ENCODE measurements around the gene ITPK1.

Gene ITPK1

GRCh38 chr14:92917041-92917940, 198.4 kb downstream of the ITPK1 start:
- in situ Hi-C loops (cut with HindIII; ENCODE audit: low pct_ligation_motif_present, low pct_unique_long_range_greater_than_20kb, low sequenced_read_pairs), result no loop called here
- DNase-seq, result no peak

- DNase-seq, result no peak
- in situ Hi-C loops (cut with HindIII; ENCODE audit: low pct_ligation_motif_present, low pct_unique_long_range_greater_than_20kb, low sequenced_read_pairs), result no loop called here
Observed at GRCh38 chr14:92916201-92916600, 199.5 kb downstream of the ITPK1 start.

GRCh38 chr14:92914087-92914656, 201.6 kb downstream of the ITPK1 start:
- peak; percentile 43 for DNase-seq
- in situ Hi-C loops (cut with HindIII; ENCODE audit: low pct_ligation_motif_present, low pct_unique_long_range_greater_than_20kb, low sequenced_read_pairs), result no loop called here

GRCh38 chr14:92907316-92907911, 208.3 kb downstream of the ITPK1 start:
- DNase-seq, result no peak
- in situ Hi-C loops (cut with HindIII; ENCODE audit: low pct_ligation_motif_present, low pct_unique_long_range_greater_than_20kb, low sequenced_read_pairs), result no loop called here

GRCh38 chr14:92906823-92907222, 208.9 kb downstream of the ITPK1 start:
- in situ Hi-C loops (cut with HindIII; ENCODE audit: low pct_ligation_motif_present, low pct_unique_long_range_greater_than_20kb, low sequenced_read_pairs), result no loop called here
- no peak for DNase-seq

- in situ Hi-C loops (cut with HindIII; ENCODE audit: low pct_ligation_motif_present, low pct_unique_long_range_greater_than_20kb, low sequenced_read_pairs), result no loop called here
- no peak for DNase-seq
Observed at GRCh38 chr14:92906420-92906819, 209.3 kb downstream of the ITPK1 start.

GRCh38 chr14:92905667-92906066, 210.1 kb downstream of the ITPK1 start:
- in situ Hi-C loops (cut with HindIII; ENCODE audit: low pct_ligation_motif_present, low pct_unique_long_range_greater_than_20kb, low sequenced_read_pairs), result no loop called here
- no peak for DNase-seq

- no peak for DNase-seq
- in situ Hi-C loops (cut with HindIII; ENCODE audit: low pct_ligation_motif_present, low pct_unique_long_range_greater_than_20kb, low sequenced_read_pairs), result no loop called here
Observed at GRCh38 chr14:92903359-92903758, 212.4 kb downstream of the ITPK1 start.

- no peak for DNase-seq
- in situ Hi-C loops (cut with HindIII; ENCODE audit: low pct_ligation_motif_present, low pct_unique_long_range_greater_than_20kb, low sequenced_read_pairs), result no loop called here
Observed at GRCh38 chr14:92902726-92903125, 213.0 kb downstream of the ITPK1 start.

- in situ Hi-C loops (cut with HindIII; ENCODE audit: low pct_ligation_motif_present, low pct_unique_long_range_greater_than_20kb, low sequenced_read_pairs), result no loop called here
- DNase-seq, result no peak
Observed at GRCh38 chr14:92902191-92902590, 213.5 kb downstream of the ITPK1 start.

- in situ Hi-C loops (cut with HindIII; ENCODE audit: low pct_ligation_motif_present, low pct_unique_long_range_greater_than_20kb, low sequenced_read_pairs), result no loop called here
- no peak for DNase-seq
Observed at GRCh38 chr14:92900660-92901059, 215.1 kb downstream of the ITPK1 start.

- DNase-seq, result no peak
- in situ Hi-C loops (cut with HindIII; ENCODE audit: low pct_ligation_motif_present, low pct_unique_long_range_greater_than_20kb, low sequenced_read_pairs), result no loop called here
Observed at GRCh38 chr14:92898566-92899131, 217.1 kb downstream of the ITPK1 start.

GRCh38 chr14:92897922-92898565, 217.7 kb downstream of the ITPK1 start:
- DNase-seq, result no peak
- in situ Hi-C loops (cut with HindIII; ENCODE audit: low pct_ligation_motif_present, low pct_unique_long_range_greater_than_20kb, low sequenced_read_pairs), result no loop called here

- DNase-seq, result no peak
- in situ Hi-C loops (cut with HindIII; ENCODE audit: low pct_ligation_motif_present, low pct_unique_long_range_greater_than_20kb, low sequenced_read_pairs), result no loop called here
Observed at GRCh38 chr14:92895352-92895878, 220.3 kb downstream of the ITPK1 start.

GRCh38 chr14:92892589-92892988, 223.1 kb downstream of the ITPK1 start:
- in situ Hi-C loops (cut with HindIII; ENCODE audit: low pct_ligation_motif_present, low pct_unique_long_range_greater_than_20kb, low sequenced_read_pairs), result no loop called here

GRCh38 chr14:92890830-92891588, 224.7 kb downstream of the ITPK1 start:
- in situ Hi-C loops (cut with HindIII; ENCODE audit: low pct_ligation_motif_present, low pct_unique_long_range_greater_than_20kb, low sequenced_read_pairs), result no loop called here
- no peak for DNase-seq

More at GRCh38 chr14:92892589-92892988, 223.1 kb downstream of the ITPK1 start:
- no peak for DNase-seq

GRCh38 chr14:92888896-92889295, 226.8 kb downstream of the ITPK1 start:
- no peak for DNase-seq
- in situ Hi-C loops (cut with HindIII; ENCODE audit: low pct_ligation_motif_present, low pct_unique_long_range_greater_than_20kb, low sequenced_read_pairs), result no loop called here

- no peak for DNase-seq
- in situ Hi-C loops (cut with HindIII; ENCODE audit: low pct_ligation_motif_present, low pct_unique_long_range_greater_than_20kb, low sequenced_read_pairs), result no loop called here
Observed at GRCh38 chr14:92887157-92887556, 228.6 kb downstream of the ITPK1 start.

Measured in ACHN (cell line).